Mesodermal cell (in vitro differentiated cells): Measurements from ENCODE around the gene CDHR4.
"Not testable (repeated sequence)": the region's sequence is repeated elsewhere in the genome, so short reads cannot be mapped to it uniquely, and the experiment has no call there.

ENCODE experiments used
- H3K27ac ChIP-seq: 2 replicates; pipeline ENCODE4 v1.7.0; 2013; ENCODE audit warnings: mild to moderate bottlenecking, low read depth, low read length, moderate library complexity; ENCODE audit not compliant: severe bottlenecking
- H3K36me3 ChIP-seq: 2 replicates; pipeline ENCODE4 v1.7.1; 2013; ENCODE audit warnings: mild to moderate bottlenecking, low read length, moderate library complexity; ENCODE audit not compliant: control insufficient read depth, insufficient read depth
- H3K4me1 ChIP-seq: one replicate; pipeline ENCODE4 v1.7.1; 2013; ENCODE audit warnings: mild to moderate bottlenecking, low read length; ENCODE audit not compliant: insufficient read depth, control insufficient read depth, poor library complexity, severe bottlenecking
- H3K4me3 ChIP-seq: 2 replicates; pipeline ENCODE4 v1.7.0; 2013; ENCODE audit warnings: low read length, control low read depth, mild to moderate bottlenecking; ENCODE audit not compliant: insufficient read depth, poor library complexity, severe bottlenecking; ENCODE audit errors: extremely low read depth
- H3K9me3 ChIP-seq: 2 replicates; pipeline ENCODE4 v1.7.1; 2013; ENCODE audit warnings: mild to moderate bottlenecking, low read length, moderate library complexity; ENCODE audit not compliant: control insufficient read depth
- WGBS, 2 experiments: methylation state at CpG; one replicate each; pipeline ENCODE4 v1.1.5; 2013; ENCODE audit warnings: missing lambda C conversion rate in 2 of 2; ENCODE audit not compliant: insufficient coverage in 2 of 2; 5-methylcytosine and 5-hydroxymethylcytosine counted together

CDHR4 gene

GRCh38 chr3:49779358-49780079 lies 20.2 kb downstream of the CDHR4 start:
- no peak overlapping the region for H3K4me3 ChIP-seq
- no peaks in the 10 kb centered on the region for H3K9me3 ChIP-seq
- 100% methylated on average over 3 of the region's 5 CpGs for whole genome bisulfite sequencing, 2 experiments
- no peak overlapping the region for H3K27ac ChIP-seq
- peaks cover 5% of the 10 kb centered on the region for H3K4me1 ChIP-seq
- peaks cover 83% of the 10 kb centered on the region for H3K36me3 ChIP-seq

- not testable (repeated sequence) for H3K27ac ChIP-seq, H3K9me3 ChIP-seq, H3K4me1 ChIP-seq, H3K4me3 ChIP-seq
- H3K36me3 ChIP-seq = peaks cover 79% of the 10 kb centered on the region
- WGBS, 2 experiments = 84 to 89% methylated on average over 4 to 8 of the region's 8 CpGs
These were observed 23.6 kb downstream of the CDHR4 start for GRCh38 chr3:49776101-49776500.

- 60 to 75% methylated on average over 1 to 2 of the region's 3 CpGs for WGBS, 2 experiments
- no peak overlapping the region for H3K4me3 ChIP-seq
- no peaks in the 10 kb centered on the region for H3K4me1 ChIP-seq
- no peaks in the 10 kb centered on the region for H3K9me3 ChIP-seq
- no peak overlapping the region for H3K27ac ChIP-seq
- peaks cover 80% of the 10 kb centered on the region for H3K36me3 ChIP-seq
These were observed 24.1 kb downstream of the CDHR4 start for GRCh38 chr3:49775538-49775937.

GRCh38 chr3:49772703-49773102 lies 27.0 kb downstream of the CDHR4 start:
- no peak overlapping the region for H3K27ac ChIP-seq
- H3K4me1 ChIP-seq = no peaks in the 10 kb centered on the region
- no peak overlapping the region for H3K4me3 ChIP-seq
- WGBS, 2 experiments = 94% methylated on average over 2 of the region's 2 CpGs; no CpG with 5 or more reads in 1 of the 2 experiments
- H3K36me3 ChIP-seq = peaks cover 76% of the 10 kb centered on the region
- H3K9me3 ChIP-seq = no peaks in the 10 kb centered on the region

GRCh38 chr3:49771340-49771938 lies 28.2 kb downstream of the CDHR4 start:
- no peaks in the 10 kb centered on the region for H3K9me3 ChIP-seq
- H3K36me3 ChIP-seq = peaks cover 69% of the 10 kb centered on the region
- H3K4me3 ChIP-seq = no peak overlapping the region
- H3K27ac ChIP-seq = no peak overlapping the region
- no peaks in the 10 kb centered on the region for H3K4me1 ChIP-seq
- 83% methylated on average over 1 of the region's 1 CpG; no CpG with 5 or more reads in 1 of the 2 experiments for WGBS, 2 experiments

GRCh38 chr3:49769926-49770325 lies 29.7 kb downstream of the CDHR4 start:
- Histone ChIP-seq H3K27ac (no peak overlapping the region), H3K36me3 (peaks cover 63% of the 10 kb centered on the region), H3K9me3 (no peaks in the 10 kb centered on the region), H3K4me3 (no peak overlapping the region), H3K4me1 (no peaks in the 10 kb centered on the region)

- Histone ChIP-seq H3K4me3 (no peak overlapping the region), H3K4me1 (no peaks in the 10 kb centered on the region), H3K27ac (no peak overlapping the region), H3K36me3 (peaks cover 65% of the 10 kb centered on the region), H3K9me3 (no peaks in the 10 kb centered on the region)
- WGBS, 2 experiments = no CpG with 5 or more reads among the region's 3 CpGs
These were observed 30.3 kb downstream of the CDHR4 start for GRCh38 chr3:49769286-49769915.

GRCh38 chr3:49763981-49764380 lies 35.7 kb downstream of the CDHR4 start:
- Histone ChIP-seq H3K36me3 (peaks cover 56% of the 10 kb centered on the region), H3K4me1 (no peaks in the 10 kb centered on the region), H3K27ac (no peak overlapping the region), H3K9me3 (no peaks in the 10 kb centered on the region), H3K4me3 (no peak overlapping the region)
- WGBS, 2 experiments = 100% methylated on average over 2 to 3 of the region's 4 CpGs

- WGBS, 2 experiments = 100% methylated on average over 1 to 3 of the region's 3 CpGs
These were observed 38.0 kb downstream of the CDHR4 start for GRCh38 chr3:49761661-49762060.

GRCh38 chr3:49759226-49759625 lies 40.4 kb downstream of the CDHR4 start:
- H3K4me3 ChIP-seq = no peak overlapping the region

More at GRCh38 chr3:49761661-49762060, 38.0 kb downstream of the CDHR4 start:
- Histone ChIP-seq H3K27ac (no peak overlapping the region), H3K4me1 (no peaks in the 10 kb centered on the region), H3K4me3 (no peak overlapping the region), H3K36me3 (peaks cover 43% of the 10 kb centered on the region), H3K9me3 (no peaks in the 10 kb centered on the region)

GRCh38 chr3:49757197-49757596 lies 42.5 kb downstream of the CDHR4 start:
- 100% methylated on average over 1 of the region's 2 CpGs for WGBS, 2 experiments
- Histone ChIP-seq H3K27ac (no peak overlapping the region), H3K9me3 (no peaks in the 10 kb centered on the region), H3K4me3 (no peak overlapping the region), H3K36me3 (peaks cover 22% of the 10 kb centered on the region), H3K4me1 (no peaks in the 10 kb centered on the region)

More at GRCh38 chr3:49759226-49759625, 40.4 kb downstream of the CDHR4 start:
- H3K36me3 ChIP-seq = peaks cover 27% of the 10 kb centered on the region
- H3K9me3 ChIP-seq = no peaks in the 10 kb centered on the region
- no peaks in the 10 kb centered on the region for H3K4me1 ChIP-seq
- no peak overlapping the region for H3K27ac ChIP-seq
- WGBS, 2 experiments = 80% methylated on average over 1 of the region's 1 CpG; no CpG with 5 or more reads in 1 of the 2 experiments
